Kidney epithelial cell (primary cell): ENCODE data around the gene LTB. TPM values are rescaled to one million over a fixed set of nuclear protein-coding genes. Genes with fewer than 3 reads are reported as not detected.
"Not testable (repeated sequence)": the region's sequence is repeated elsewhere in the genome, so short reads cannot be mapped to it uniquely, and the experiment has no call there.

ENCODE experiments used
- DNase-seq: peaks from one replicate; pipeline ENCODE4 v3.0.0-alpha.2; 2010; ENCODE audit warnings: low read depth
- H3K27me3 ChIP-seq: 2 replicates; pipeline ENCODE4 v1.6.0; 2011; ENCODE audit warnings: low read length; ENCODE audit not compliant: control insufficient read depth, insufficient read depth
- H3K36me3 ChIP-seq: 2 replicates; pipeline ENCODE4 v1.5.1; 2011; ENCODE audit warnings: low read length; ENCODE audit not compliant: control insufficient read depth, insufficient read depth
- H3K4me3 ChIP-seq: 2 replicates; pipeline ENCODE4 v1.5.1; 2011; ENCODE audit warnings: low read depth, mild to moderate bottlenecking, control low read depth, low read length
- CTCF ChIP-seq: IDR thresholded peaks from 2 replicates; pipeline ENCODE4 v1.5.1; 2011; ENCODE audit warnings: mild to moderate bottlenecking, moderate library complexity, low read length, control low read depth, inconsistent platforms; ENCODE audit not compliant: insufficient read depth, poor library complexity, severe bottlenecking
- total RNA-seq: library from RNA; depleted of rRNA; stranded (reverse); fragments of >200 nt; gene quantifications from 2 replicates; pipeline ENCODE4 v1.2.3, GENCODE V29; 2015

Gene LTB
- total RNA-seq, 1 donor from 2014 or later = 21.4 TPM

DNA sequence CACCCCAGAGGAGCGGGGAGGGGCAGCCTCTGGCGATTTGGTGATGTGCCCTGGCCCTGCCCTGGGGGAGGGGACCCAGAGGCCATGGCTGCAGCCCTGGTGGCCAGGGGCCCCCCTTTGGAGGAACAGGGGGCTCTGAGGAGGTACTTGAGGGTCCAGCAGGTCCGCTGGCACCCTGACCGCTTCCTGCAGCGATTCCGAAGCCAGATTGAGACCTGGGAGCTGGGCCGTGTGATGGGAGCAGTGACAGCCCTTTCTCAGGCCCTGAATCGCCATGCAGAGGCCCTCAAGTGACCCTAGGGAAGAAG, 24.0 kb downstream of the LTB start:
- no peak for TF ChIP-seq CTCF

DNA sequence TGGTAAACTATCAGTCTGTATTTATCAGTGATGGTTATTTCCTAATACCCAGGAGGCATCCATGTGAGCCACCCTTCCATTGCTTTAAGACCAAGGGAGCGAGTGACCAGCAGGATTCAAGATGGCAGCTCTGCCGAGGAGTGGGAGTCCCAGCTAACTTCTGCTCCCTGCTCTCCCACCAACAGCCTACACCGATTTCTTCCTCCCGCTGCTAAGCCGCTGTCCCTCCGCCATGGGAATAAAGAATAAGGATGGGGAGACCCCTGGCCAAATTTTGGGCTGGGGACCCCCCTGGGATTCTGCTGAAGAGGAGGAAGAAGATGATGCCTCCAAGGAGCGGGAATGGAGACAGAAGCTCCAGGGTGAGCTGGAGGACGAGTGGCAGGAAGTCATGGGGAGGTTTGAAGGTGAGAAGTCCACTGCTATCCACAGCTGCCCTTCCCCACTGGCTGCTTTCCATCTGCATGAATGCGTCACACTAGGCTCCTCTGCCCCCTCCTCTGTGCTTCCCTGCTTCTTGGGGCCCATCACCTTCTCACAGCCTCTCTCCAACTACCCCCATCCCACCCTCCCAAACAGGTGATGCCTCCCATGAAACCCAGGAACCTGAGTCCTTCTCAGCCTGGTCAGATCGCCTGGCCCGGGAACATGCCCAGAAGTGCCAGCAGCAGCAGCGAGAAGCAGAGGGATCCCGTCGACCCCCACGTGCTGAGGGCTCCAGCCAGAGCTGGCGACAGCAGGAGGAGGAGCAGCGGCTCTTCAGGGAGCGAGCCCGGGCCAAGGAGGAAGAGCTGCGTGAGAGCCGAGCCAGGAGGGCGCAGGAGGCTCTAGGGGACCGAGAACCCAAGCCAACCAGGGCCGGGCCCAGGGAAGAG, 24.5 kb downstream of the LTB start:
- Histone ChIP-seq H3K36me3 (peaks cover 8% of the 10 kb centered on the region), H3K4me3 (no peak overlapping the region), H3K27me3 (no peaks in the 10 kb centered on the region)
- no peak for TF ChIP-seq CTCF
- DNase-seq = no peak

More for the DNA sequence above, 24.0 kb downstream of the LTB start:
- Histone ChIP-seq H3K36me3 (peaks cover 8% of the 10 kb centered on the region), H3K27me3 (no peaks in the 10 kb centered on the region), H3K4me3 (no peak overlapping the region)
- no peak for DNase-seq

GRCh38 chr6:31556307-31556706, 25.9 kb downstream of the LTB start:
- no peaks in the 10 kb centered on the region for H3K27me3 ChIP-seq
- H3K36me3 ChIP-seq = peaks cover 8% of the 10 kb centered on the region
- no peak for DNase-seq
- H3K4me3 ChIP-seq = no peak overlapping the region
- no peak for TF ChIP-seq CTCF

DNA sequence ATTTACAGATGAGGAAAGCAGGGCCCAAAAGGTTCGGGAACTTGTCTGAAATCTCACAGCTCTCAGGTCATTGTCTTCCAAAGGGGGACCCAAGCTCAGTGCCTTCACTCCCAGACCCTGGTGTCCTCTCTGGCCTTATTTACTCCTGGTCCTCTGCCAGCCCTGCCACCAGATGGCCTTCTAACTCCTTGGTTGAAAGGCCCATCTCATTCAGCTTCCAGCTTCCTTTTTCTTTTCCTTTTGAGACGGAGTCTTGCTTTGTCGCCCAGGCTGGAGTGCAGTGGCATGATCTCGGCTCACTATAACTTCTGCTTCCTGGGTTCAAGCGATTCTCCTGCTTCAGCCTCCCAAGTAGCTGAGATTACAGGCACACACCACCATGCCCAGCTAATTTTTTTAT, 30.9 kb downstream of the LTB start:
- DNase-seq, H3K27me3 ChIP-seq, H3K4me3 ChIP-seq, H3K36me3 ChIP-seq: not testable (repeated sequence)
- TF ChIP-seq CTCF = peak; percentile 51

DNA sequence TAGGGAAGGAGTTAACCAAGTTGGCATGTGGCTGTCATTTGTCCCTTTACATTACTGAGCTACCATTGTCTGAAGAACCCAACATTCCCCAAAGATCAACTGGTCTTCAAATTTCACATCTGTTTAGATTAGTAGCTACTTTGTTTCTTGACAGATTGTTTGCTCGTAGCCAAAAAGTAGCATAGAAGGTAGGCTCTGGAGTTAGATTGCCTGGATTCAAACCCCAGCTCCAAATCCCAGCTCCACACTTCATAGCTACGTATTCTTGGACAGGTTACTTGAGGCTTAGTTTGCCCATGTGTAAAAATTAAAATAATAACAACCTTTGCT, 33.7 kb downstream of the LTB start:
- no peak for TF ChIP-seq CTCF
- Histone ChIP-seq H3K36me3 (no peaks in the 10 kb centered on the region), H3K27me3 (no peaks in the 10 kb centered on the region), H3K4me3 (no peak overlapping the region)
- DNase-seq = no peak
